ENCODE data around the gene DAB1. TPM values are rescaled to one million over a fixed set of nuclear protein-coding genes. Genes with fewer than 3 reads are reported as not detected.

Gene DAB1
- polyA plus RNA-seq: 42.0 and 48.6 TPM in 2 replicates

GRCh38 chr1:57423656-57424211 is at the start of gene DAB1:
DAB1 (minus strand) TSS chr1:57424060; CDS start chr1:57291030, 133,030 bp downstream.

GRCh38 chr1:56965916-56966697 is 457.8 kb downstream of the DAB1 start, which contains the start of gene C8B:
C8B (minus strand) TSS chr1:56966015; CDS start chr1:56965948, 67 bp downstream.

